OCI-LY1 (cell line): ENCODE results near the gene CAPN10.

Experiments
- H2AFZ ChIP-seq: fragments of 200-600 bp; sonication (generic), shearing (Covaris generic); 2 replicates; pipeline ENCODE4 v1.6.0; 2014; ENCODE audit warnings: antibody characterized with exemption, mild to moderate bottlenecking, low read length
- H3F3A ChIP-seq: fragments of 200-600 bp; sonication (generic), shearing (Covaris generic); 2 replicates; pipeline ENCODE4 v1.6.0; 2014; ENCODE audit warnings: mild to moderate bottlenecking, antibody characterized with exemption, low read length, moderate library complexity; ENCODE audit not compliant: insufficient read depth
- H3K27ac ChIP-seq: fragments of 200-600 bp; sonication (generic); 2 replicates; pipeline ENCODE4 v1.5.1; 2014; ENCODE audit warnings: low read length, mixed run types, mild to moderate bottlenecking, low read depth; ENCODE audit not compliant: poor library complexity, severe bottlenecking
- H3K27me3 ChIP-seq: fragments of 200-600 bp; sonication (generic); 2 replicates; pipeline ENCODE4 v1.6.0; 2014; ENCODE audit warnings: antibody characterized with exemption, mild to moderate bottlenecking, low read length, moderate library complexity; ENCODE audit not compliant: insufficient read depth
- H3K36me3 ChIP-seq: fragments of 200-600 bp; sonication (generic); 2 replicates; pipeline ENCODE4 v1.6.1; 2014; ENCODE audit warnings: mild to moderate bottlenecking, antibody characterized with exemption, low read length, moderate library complexity, mixed read lengths; ENCODE audit not compliant: insufficient read depth
- H3K4me1 ChIP-seq: fragments of 200-600 bp; sonication (generic); 2 replicates; pipeline ENCODE4 v1.5.1; 2014; ENCODE audit warnings: mild to moderate bottlenecking, low read length, moderate library complexity; ENCODE audit not compliant: insufficient read depth, severe bottlenecking
- H3K4me2 ChIP-seq: fragments of 200-600 bp; sonication (generic), shearing (Covaris generic); 2 replicates; pipeline ENCODE4 v1.6.1; 2014; ENCODE audit warnings: low read length
- H3K4me3 ChIP-seq: fragments of 200-600 bp; sonication (generic); 2 replicates; pipeline ENCODE4 v1.5.1; 2014; ENCODE audit warnings: low read length, low read depth, mild to moderate bottlenecking, mixed read lengths; ENCODE audit not compliant: poor library complexity, severe bottlenecking
- H3K79me2 ChIP-seq: fragments of 200-600 bp; shearing (Covaris generic); 2 replicates; pipeline ENCODE4 v1.6.1; 2016; ENCODE audit warnings: mixed run types, low read length, mixed read lengths; ENCODE audit not compliant: insufficient read depth
- H3K9ac ChIP-seq: fragments of 200-600 bp; sonication (generic), shearing (Covaris generic); 2 replicates; pipeline ENCODE4 v1.6.1; 2014; ENCODE audit warnings: mild to moderate bottlenecking, low read length, mixed read lengths
- H3K9me2 ChIP-seq: fragments of 200-600 bp; sonication (generic), shearing (Covaris generic); 2 replicates; pipeline ENCODE4 v1.6.1; 2014; ENCODE audit warnings: low read depth, mild to moderate bottlenecking, low read length, mixed read lengths
- H3K9me3 ChIP-seq: fragments of 200-600 bp; shearing (Covaris generic); 2 replicates; pipeline ENCODE4 v1.6.1; 2014; ENCODE audit warnings: low read length, mixed read lengths
- H4K20me1 ChIP-seq: fragments of 200-600 bp; sonication (generic), shearing (Covaris generic); 2 replicates; pipeline ENCODE4 v1.6.0; 2016; ENCODE audit warnings: mild to moderate bottlenecking, low read length; ENCODE audit not compliant: insufficient read depth
- CTCF ChIP-seq: fragments of 200-600 bp; sonication (generic), shearing (Covaris generic); IDR thresholded peaks from 2 replicates; pipeline ENCODE4 v1.5.1; 2017; ENCODE audit warnings: mild to moderate bottlenecking, antibody characterized with exemption, low read length, moderate library complexity, mixed read lengths
- EZH2 ChIP-seq: fragments of 200-600 bp; sonication (generic), shearing (Covaris generic); IDR thresholded peaks from 2 replicates; pipeline ENCODE4 v1.8.0; 2017; ENCODE audit warnings: borderline replicate concordance, mixed run types, mild to moderate bottlenecking, antibody characterized with exemption, low read length, moderate library complexity, mixed read lengths

CAPN10 gene

GRCh38 chr2:240539906-240540305, 46.6 kb upstream of the CAPN10 start:
- no peaks in the 10 kb centered on the region for H3K27me3 ChIP-seq
- H3K4me3 ChIP-seq: no peak overlapping the region
- H3K36me3 ChIP-seq: peaks cover 44% of the 10 kb centered on the region
- H3K27ac ChIP-seq: no peak overlapping the region
- no peaks in the 10 kb centered on the region for H4K20me1 ChIP-seq
- no peaks in the 10 kb centered on the region for H3K9me2 ChIP-seq
- H3K9ac ChIP-seq: no peak overlapping the region
- TF ChIP-seq EZH2: no peak
- TF ChIP-seq CTCF: no peak
- H3F3A ChIP-seq: no peaks in the 10 kb centered on the region
- H3K4me2 ChIP-seq: no peak overlapping the region
- no peak overlapping the region for H2AFZ ChIP-seq
- no peaks in the 10 kb centered on the region for H3K79me2 ChIP-seq
- peaks cover 5% of the 10 kb centered on the region; the same call in 1 of the 2 replicates for H3K9me3 ChIP-seq
- no peaks in the 10 kb centered on the region for H3K4me1 ChIP-seq

- Histone ChIP-seq H3K9me2 (no peaks in the 10 kb centered on the region), H4K20me1 (no peaks in the 10 kb centered on the region), H3K27me3 (no peaks in the 10 kb centered on the region), H3K27ac (no peak overlapping the region), H3K4me1 (no peaks in the 10 kb centered on the region), H2AFZ (no peak overlapping the region), H3K9ac (no peak overlapping the region), H3K4me2 (no peak overlapping the region), H3K4me3 (no peak overlapping the region), H3K9me3 (peaks cover 8% of the 10 kb centered on the region; the same call in 1 of the 2 replicates), H3K36me3 (peaks cover 41% of the 10 kb centered on the region), H3K79me2 (no peaks in the 10 kb centered on the region), H3F3A (no peaks in the 10 kb centered on the region; the same call in 1 of the 2 replicates)
- no peak for TF ChIP-seq EZH2
- no peak for TF ChIP-seq CTCF
Measured at GRCh38 chr2:240551288-240551687, 35.2 kb upstream of the CAPN10 start.

GRCh38 chr2:240551811-240552210, 34.7 kb upstream of the CAPN10 start:
- no peak overlapping the region for H3K4me3 ChIP-seq
- H4K20me1 ChIP-seq: no peaks in the 10 kb centered on the region
- H3K9me3 ChIP-seq: peaks cover 8% of the 10 kb centered on the region; the same call in 1 of the 2 replicates
- peaks cover 41% of the 10 kb centered on the region for H3K36me3 ChIP-seq
- H3K9me2 ChIP-seq: no peaks in the 10 kb centered on the region
- H3K4me1 ChIP-seq: no peaks in the 10 kb centered on the region
- no peaks in the 10 kb centered on the region for H3K79me2 ChIP-seq
- TF ChIP-seq EZH2 (no peak), CTCF (no peak)
- no peak overlapping the region for H2AFZ ChIP-seq
- H3K27me3 ChIP-seq: no peaks in the 10 kb centered on the region
- H3F3A ChIP-seq: no peaks in the 10 kb centered on the region; the same call in 1 of the 2 replicates
- no peak overlapping the region for H3K9ac ChIP-seq
- H3K4me2 ChIP-seq: no peak overlapping the region
- H3K27ac ChIP-seq: no peak overlapping the region
